ENCODE measurements around the gene CAMTA2. TPM values are rescaled to one million over a fixed set of nuclear protein-coding genes. Genes with fewer than 3 reads are reported as not detected.
A peak's percentile ranks its signal among the peaks of the same experiment; 100 is the strongest.

Gene CAMTA2
- polyA plus RNA-seq, 10 donors = 14.6 to 33.9 (median 21.6) TPM

DNA sequence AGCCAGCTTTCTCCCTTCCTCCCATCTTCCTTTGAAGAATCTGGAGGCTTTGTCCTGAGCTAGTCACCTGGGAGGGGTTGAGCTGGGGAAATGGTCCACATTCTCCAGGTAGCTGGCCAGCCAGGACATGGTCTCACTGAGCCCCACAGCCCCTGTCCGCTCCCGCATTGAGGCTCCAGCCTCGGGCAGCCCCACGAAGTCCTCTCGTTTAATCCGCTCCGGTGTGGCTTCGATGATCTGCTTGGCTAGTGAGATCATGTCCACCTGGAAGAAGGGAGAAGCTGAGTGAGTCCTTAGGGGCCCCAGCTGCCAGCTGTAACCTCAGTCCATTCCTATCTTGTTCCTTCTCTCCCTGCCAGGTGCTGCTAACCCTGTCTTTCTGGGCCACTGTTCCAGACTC is 17.2 kb downstream of the CAMTA2 start:
- DNase-seq = no peak

DNA sequence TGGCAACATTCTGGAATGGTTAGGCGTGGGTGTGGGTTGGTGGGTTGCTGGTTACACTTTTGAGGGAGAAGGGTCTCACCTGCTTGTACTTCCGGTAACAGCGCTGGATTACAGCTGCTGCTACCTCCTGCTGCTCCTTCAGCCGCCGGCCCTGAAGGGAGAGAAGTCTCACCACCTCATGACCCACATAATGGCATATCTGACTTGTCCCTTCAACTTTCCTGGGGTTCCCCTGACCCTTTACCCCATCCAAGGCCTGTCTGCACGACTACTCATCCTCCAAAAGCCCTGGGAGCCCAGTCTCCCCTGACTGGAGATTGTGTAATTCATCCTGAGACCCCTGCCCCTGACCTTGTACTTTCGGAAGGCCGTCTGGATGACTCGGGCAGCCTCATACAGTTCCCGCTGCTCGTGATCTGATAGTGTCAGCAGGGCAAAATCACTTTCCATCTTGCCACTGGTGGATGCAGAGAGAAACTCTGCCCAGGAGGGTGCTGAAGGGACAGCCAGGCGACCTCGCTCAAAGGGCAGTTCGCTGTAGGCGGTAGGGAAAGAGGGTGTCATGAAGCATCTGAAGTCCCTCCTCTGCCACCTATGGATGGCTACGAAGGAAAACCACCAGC is 17.8 kb downstream of the CAMTA2 start:
- DNase-seq = no peak

- peak in 2 of 3 donors; percentile 44 to 88 for DNase-seq
Observed at GRCh38 chr17:4969047-4969550, 18.4 kb downstream of the CAMTA2 start.

GRCh38 chr17:4968486-4969046 is 18.9 kb downstream of the CAMTA2 start:
- peak in 1 of 3 donors; percentile 60 for DNase-seq

DNA sequence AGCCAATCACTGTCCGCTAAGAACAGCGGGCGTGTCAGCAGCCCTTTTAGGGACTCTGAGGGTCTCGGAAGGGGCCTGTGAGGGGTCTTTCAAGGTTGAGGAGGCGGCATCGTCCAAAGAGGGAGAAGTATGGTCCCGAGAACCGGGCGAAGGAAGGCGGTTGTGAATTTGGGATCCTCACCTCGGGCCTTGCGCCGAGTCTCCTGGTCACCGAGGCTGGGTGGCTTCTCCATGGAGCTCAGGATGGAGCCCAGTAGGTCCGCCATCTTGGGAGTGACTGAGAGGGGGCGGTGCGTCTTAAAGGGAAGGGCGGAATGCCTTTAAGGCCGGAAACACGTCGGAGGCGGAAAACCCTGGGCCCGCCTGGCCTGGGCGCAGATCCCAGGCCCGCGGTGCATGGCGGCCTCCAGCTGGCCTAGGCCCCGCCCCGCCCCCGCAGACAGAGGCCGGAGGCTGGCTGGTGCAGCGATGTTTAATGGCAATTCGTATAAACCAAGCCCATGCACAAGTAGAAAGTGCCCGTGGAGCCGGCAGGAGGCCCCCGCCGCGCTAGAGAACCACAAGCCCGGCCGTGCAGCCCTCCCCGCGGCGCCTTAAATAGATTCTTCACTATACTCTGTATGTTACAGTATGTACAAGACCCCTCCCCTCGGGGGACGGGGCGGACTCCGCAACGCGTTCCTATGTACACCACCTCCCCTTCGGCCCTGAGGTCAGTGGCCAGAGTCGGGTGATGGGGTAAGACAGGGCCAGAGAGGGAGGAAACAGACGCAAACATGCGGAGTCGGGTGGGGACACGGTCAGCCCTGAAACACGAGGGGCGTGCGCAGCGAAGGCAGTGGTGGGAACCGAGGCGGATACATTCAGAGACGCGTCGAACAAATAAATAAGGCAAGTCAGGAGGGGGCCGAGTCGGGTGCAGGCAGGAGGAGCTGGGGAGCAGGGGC is 19.7 kb downstream of the CAMTA2 start, which contains the start of gene SPAG7:
SPAG7 (minus strand) TSS at position 279 of the 947 bp plus-strand sequence; CDS start at position 266, 13 bp downstream.
- DNase-seq = peak; percentile 97 to 100 (median 99)

- DNase-seq = peak; percentile 98 to 100 (median 100)
Observed at GRCh38 chr17:4966844-4967538, 20.5 kb downstream of the CAMTA2 start.

- no peak for DNase-seq
Observed at GRCh38 chr17:4965311-4965986, 22.0 kb downstream of the CAMTA2 start.

- no peak for DNase-seq
Observed at GRCh38 chr17:4960279-4960922, 27.1 kb downstream of the CAMTA2 start.

DNA sequence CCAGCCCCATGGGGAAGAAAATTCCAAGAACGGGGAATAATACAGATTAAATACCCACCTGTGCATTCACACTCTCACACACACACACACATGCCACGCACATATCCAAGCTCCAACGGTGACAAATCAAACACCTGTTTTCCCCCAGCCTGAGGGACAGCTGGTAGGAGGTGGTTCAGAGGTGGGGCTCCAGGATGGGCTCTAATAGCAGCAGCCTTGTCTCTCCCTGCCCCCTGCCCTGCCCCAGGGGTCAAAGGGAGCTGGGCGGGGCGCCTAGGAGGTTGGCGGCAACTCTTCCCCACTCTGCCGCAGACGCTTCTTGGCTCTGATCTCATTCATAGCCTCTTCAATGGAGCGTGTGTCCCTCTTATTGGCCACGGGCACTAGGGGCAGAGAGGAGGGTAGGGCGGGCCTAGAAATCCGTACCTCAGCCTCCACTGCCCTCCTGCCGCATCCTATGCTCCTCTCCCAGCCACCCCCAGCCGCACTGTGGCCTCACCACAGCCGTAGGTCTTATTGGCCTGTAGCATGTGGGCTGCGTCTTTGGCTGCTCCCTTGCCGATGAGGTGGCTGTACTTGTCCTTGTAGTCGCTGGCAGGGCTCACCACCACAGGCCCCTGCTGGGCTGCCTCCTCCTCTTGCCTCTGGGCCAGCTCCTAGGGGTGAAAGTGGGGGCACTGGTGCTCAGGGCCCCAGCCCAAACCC is 28.1 kb downstream of the CAMTA2 start:
- DNase-seq = no peak

DNA sequence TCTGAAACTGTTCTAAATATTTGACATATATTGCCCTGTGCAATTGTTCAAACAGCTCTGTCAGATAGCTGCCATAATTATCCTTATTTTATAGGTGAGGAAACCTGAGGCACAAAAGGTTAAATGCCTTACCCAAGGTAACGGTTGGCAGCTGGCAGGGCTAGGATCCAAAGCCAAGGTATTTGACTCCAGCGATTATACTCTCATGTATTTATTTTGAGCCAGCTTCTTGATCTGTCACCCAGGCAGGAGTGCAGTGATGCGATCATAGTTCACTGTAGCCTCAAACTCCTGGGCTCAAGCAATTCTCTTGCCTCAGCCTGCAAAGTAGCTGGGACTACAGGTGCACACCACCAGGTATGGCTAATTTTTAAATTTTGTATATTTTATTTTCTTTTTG is 29.4 kb downstream of the CAMTA2 start:
- DNase-seq = no peak

GRCh38 chr17:4956493-4957061 is 30.9 kb downstream of the CAMTA2 start:
- DNase-seq = no peak

DNA sequence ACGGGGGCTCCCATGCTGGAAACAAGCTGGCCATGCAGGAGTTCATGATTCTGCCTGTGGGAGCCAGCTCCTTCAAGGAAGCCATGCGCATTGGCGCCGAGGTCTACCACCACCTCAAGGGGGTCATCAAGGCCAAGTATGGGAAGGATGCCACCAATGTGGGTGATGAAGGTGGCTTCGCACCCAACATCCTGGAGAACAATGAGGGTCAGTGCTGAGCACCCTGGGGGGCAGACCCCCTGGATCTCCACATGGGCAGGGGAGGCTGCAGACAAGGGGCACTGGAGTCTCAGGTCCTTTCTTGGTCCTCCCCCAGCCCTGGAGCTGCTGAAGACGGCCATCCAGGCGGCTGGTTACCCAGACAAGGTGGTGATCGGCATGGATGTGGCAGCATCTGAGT is 32.4 kb downstream of the CAMTA2 start:
- DNase-seq = no peak

DNA sequence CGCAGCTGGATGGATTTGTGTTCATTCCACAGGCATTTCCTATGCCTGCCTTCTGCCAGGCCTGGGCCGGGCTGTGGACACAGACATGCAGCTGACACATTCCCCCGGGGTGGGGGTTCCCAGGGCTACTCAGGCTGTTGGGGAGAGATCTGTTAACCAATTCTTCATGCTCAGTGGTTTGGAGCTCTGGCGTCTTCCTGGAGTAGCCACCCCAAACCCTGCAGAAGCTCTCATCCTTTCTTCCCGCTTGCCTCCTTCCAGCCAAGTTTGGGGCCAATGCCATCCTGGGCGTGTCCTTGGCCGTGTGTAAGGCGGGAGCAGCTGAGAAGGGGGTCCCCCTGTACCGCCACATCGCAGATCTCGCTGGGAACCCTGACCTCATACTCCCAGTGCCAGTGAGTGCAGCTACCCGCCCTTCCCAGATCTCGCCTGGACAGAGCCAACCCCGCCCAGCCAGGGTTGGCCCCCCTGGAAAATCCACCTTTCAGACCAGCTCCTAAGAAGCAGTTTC is 34.0 kb downstream of the CAMTA2 start:
- DNase-seq = peak in 2 of 3 donors; percentile 37 to 58

GRCh38 chr17:4951486-4951885 is 36.0 kb downstream of the CAMTA2 start:
- peak in 1 of 3 donors; percentile 58 for DNase-seq

DNA sequence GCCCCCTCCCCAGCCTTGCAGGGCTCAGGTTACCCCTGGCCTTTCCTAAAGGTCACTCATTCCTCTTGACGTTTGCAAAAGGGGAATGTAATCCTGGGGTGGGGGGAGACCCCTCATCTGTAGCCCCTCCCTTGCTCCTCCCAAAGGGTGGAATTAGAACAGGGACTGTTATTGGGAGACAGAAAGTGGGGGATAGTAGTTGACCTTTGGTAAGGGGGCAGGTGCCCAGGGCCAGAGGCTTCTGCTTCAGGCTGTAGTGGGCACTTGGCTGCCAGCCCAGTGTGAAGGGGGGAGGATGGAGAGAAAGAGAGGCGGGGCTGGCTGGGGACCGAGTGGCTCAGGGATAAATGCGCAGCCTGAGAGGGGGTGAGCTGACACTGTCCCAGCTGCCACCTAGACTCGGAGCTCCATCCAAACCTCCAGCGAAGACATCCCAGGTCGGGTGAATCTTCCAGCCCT is 36.7 kb downstream of the CAMTA2 start, which contains the start of gene ENO3:
ENO3 (plus strand) TSS at position 374 of the 459 bp plus-strand sequence. CDS start 711 bp downstream, outside the sequence.
- DNase-seq = peak in 2 of 3 donors; percentile 46 to 51

- DNase-seq = peak in 2 of 3 donors; percentile 48 to 79
Observed at GRCh38 chr17:4950075-4950745, 37.3 kb downstream of the CAMTA2 start.

- peak; percentile 55 to 84 (median 73) for DNase-seq
Observed at GRCh38 chr17:4949321-4950074, 38.0 kb downstream of the CAMTA2 start.
